ENCODE results near the gene ZBED4.

- TF ChIP-seq, protein P1, sequence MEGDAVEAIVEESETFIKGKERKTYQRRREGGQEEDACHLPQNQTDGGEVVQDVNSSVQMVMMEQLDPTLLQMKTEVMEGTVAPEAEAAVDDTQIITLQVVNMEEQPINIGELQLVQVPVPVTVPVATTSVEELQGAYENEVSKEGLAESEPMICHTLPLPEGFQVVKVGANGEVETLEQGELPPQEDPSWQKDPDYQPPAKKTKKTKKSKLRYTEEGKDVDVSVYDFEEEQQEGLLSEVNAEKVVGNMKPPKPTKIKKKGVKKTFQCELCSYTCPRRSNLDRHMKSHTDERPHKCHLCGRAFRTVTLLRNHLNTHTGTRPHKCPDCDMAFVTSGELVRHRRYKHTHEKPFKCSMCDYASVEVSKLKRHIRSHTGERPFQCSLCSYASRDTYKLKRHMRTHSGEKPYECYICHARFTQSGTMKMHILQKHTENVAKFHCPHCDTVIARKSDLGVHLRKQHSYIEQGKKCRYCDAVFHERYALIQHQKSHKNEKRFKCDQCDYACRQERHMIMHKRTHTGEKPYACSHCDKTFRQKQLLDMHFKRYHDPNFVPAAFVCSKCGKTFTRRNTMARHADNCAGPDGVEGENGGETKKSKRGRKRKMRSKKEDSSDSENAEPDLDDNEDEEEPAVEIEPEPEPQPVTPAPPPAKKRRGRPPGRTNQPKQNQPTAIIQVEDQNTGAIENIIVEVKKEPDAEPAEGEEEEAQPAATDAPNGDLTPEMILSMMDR (IDR thresholded peaks at IDR 0.05) = no peak
- TF ChIP-seq POLR2A (IDR thresholded peaks at IDR 0.05) = no peak
These were observed 8.8 kb downstream of the ZBED4 start for GRCh38 chr22:49862496-49862776.

All from right lobe of liver (tissue), 4 donors.